Measurements from ENCODE around the gene THOC1.
"Not testable (repeated sequence)": the region's sequence is repeated elsewhere in the genome, so short reads cannot be mapped to it uniquely, and the experiment has no call there.

Gene THOC1, protein sequence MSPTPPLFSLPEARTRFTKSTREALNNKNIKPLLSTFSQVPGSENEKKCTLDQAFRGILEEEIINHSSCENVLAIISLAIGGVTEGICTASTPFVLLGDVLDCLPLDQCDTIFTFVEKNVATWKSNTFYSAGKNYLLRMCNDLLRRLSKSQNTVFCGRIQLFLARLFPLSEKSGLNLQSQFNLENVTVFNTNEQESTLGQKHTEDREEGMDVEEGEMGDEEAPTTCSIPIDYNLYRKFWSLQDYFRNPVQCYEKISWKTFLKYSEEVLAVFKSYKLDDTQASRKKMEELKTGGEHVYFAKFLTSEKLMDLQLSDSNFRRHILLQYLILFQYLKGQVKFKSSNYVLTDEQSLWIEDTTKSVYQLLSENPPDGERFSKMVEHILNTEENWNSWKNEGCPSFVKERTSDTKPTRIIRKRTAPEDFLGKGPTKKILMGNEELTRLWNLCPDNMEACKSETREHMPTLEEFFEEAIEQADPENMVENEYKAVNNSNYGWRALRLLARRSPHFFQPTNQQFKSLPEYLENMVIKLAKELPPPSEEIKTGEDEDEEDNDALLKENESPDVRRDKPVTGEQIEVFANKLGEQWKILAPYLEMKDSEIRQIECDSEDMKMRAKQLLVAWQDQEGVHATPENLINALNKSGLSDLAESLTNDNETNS

DNA sequence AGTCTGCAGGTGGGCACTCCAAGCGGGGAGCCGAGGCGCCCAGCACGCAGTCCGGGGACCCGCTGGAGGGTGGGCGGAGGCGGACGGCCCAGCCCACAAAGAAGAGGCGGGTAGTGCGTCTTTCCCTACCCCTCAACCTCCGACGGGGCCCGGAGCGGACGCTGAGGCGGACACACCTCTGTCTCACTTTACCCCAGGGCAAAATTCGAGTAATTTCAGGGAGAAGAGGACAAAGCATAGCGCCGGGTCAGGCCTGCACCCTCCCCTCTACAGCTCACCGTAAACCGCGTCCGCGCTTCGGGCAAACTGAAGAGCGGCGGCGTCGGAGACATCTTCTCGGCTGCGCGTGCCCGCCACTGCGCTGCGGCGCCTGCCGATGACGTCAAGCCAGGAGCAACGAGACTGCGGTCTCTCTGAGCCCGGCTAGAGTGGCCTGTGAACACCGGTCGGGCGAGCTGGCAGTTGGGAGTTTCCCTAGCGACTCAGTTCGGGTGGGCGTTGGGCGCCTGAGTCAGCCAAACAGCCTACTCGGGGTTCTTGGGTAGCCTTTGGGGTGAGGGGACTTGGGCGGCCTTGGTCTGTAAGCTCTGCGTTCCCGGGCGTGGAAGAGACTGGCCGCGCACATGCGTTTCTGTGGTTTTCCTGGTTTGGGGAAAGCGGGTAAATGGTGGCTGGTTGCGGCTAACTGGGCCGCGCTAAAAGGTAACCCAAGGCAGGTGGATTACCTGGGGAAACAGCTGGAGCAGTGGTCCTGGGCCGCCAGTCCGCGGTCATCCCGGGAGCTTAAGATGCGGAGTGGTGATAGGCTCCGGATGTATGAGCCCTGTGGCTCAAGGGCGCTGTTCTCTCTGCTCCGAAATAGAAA is at the start of gene THOC1:
TSS of gene THOC1 (minus strand) at position 360 of the 865 bp plus-strand sequence. CDS start at position 332, 28 bp downstream.
- H3K9me3 Mint-ChIP-seq: no peaks in the 10 kb centered on the region
- no peaks in the 10 kb centered on the region for H3K27me3 Mint-ChIP-seq (ENCODE audit: low read depth)
- H3K4me3 Mint-ChIP-seq: peak within 1 kb of the TSS; percentile 95
- peaks cover 23% of the 10 kb centered on the region for H3K4me1 Mint-ChIP-seq (ENCODE audit: low read depth)
- H3K36me3 Mint-ChIP-seq (ENCODE audit: low read depth): peaks cover 15% of the 10 kb centered on the region
- peak within 1 kb of the TSS; percentile 99 for H3K27ac Mint-ChIP-seq

DNA sequence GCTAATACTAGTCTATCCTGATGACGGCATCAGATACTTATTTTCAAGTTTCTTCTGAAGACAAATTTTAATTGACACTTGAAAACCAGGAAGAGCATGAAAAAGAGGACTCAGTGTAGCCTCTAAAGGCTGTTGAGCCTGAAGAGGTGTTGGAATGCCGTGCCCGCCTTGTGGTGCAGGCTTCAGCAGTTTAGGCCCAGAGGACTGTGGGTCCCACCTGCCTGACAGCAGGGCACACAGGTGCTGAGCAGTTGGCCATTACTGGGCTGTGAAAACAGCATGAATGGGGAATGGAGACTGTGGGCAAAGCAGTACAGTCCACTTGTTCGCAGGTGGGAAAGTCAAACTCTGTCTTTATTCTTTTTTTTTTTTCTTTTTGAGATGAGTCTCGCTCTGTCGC is 49.8 kb upstream of the THOC1 start:
- Mint-ChIP-seq H3K4me1 (ENCODE audit: low read depth) (peaks cover 7% of the 10 kb centered on the region), H3K9me3 (no peaks in the 10 kb centered on the region), H3K36me3 (ENCODE audit: low read depth) (no peaks in the 10 kb centered on the region), H3K4me3 (no peak overlapping the region), H3K27me3 (ENCODE audit: low read depth) (peaks cover 4% of the 10 kb centered on the region), H3K27ac (no peak overlapping the region)

DNA sequence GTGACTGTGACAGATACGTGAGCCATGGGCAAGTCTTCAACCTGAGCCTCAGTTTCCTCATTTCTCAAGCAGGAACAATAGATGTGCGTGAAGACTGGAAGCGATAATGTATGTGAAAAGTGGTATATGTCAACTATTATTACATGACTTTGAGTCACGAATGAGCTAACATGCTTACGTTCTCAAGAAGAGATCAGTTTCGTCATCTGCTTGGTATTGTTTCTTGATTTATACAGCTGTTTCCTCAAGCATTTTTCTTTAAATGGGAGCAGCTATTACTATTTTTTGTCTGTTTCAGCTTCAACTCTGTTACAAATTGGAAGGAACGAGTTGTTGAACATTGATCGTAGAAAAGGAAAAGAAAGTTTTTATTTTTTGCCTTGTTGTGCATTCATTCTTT is 48.5 kb upstream of the THOC1 start:
- Mint-ChIP-seq H3K9me3 (no peaks in the 10 kb centered on the region), H3K27ac (no peak overlapping the region), H3K27me3 (ENCODE audit: low read depth) (peaks cover 4% of the 10 kb centered on the region), H3K4me3 (no peak overlapping the region), H3K36me3 (ENCODE audit: low read depth) (no peaks in the 10 kb centered on the region), H3K4me1 (ENCODE audit: low read depth) (no peaks in the 10 kb centered on the region)

DNA sequence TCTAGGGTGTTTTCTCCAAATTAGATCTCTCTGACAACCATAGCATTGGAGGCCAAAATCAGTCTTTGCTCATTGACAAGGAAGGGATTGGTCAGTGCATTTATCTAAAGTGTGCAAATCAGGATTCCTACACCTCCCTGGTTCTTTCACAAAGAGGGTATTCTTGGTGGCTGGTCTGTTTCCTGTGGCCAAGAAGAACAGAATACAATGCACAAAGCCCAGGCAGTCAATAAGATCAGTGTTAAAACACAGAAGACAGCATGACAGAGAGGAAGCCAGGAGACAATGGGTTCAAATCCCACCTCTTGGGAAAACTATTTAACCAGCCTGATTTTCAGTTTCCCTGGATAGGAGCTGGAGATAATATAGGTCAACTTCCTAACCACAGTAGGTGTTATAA is 46.1 kb upstream of the THOC1 start:
- Mint-ChIP-seq H3K36me3 (ENCODE audit: low read depth) (no peaks in the 10 kb centered on the region), H3K4me1 (ENCODE audit: low read depth) (no peaks in the 10 kb centered on the region), H3K9me3 (no peaks in the 10 kb centered on the region), H3K27me3 (ENCODE audit: low read depth) (no peaks in the 10 kb centered on the region), H3K27ac (no peak overlapping the region), H3K4me3 (no peak overlapping the region)

DNA sequence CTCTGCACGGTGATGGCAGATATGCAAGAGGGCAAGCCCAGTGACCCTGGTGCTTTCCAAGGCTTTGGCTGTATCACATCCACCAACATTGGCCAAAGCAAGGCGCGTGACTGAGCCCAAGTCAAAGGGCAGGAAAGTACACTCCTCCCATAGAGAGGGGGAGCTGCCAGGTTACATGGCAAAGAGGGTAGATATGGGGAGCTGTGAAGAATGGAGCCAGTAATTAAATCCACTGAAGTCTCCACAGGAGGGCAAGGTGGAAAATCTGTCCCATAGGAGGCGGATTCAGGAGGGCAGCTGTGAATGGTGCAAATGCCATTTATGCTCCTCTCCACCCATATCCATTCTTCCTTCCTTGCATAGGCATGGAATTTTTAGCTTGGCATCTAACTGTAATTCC is 44.6 kb upstream of the THOC1 start:
- H3K9me3 Mint-ChIP-seq: no peaks in the 10 kb centered on the region
- no peaks in the 10 kb centered on the region for H3K4me1 Mint-ChIP-seq (ENCODE audit: low read depth)

DNA sequence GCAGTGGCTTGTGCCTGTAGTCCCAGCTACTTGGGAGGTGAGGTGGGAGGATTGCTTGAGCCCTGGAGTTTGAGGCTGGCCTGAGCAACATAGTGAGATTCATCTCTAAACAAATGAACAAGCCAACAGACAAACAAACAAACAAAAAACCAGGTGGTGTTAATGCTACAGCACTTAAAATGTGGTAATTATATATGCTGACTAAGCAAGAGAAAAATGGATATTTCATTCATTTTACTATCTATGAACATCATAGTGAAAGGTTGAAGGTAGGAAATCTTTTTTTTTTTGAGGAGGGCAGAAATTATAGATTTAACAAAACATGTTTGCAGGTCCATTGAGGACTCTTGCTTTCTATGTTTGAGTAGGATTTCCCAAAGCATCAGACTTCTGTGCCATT is 42.2 kb upstream of the THOC1 start:
- no peaks in the 10 kb centered on the region for H3K9me3 Mint-ChIP-seq
- H3K4me3 Mint-ChIP-seq: no peak overlapping the region
- no peaks in the 10 kb centered on the region for H3K36me3 Mint-ChIP-seq (ENCODE audit: low read depth)
- peaks cover 4% of the 10 kb centered on the region for H3K27me3 Mint-ChIP-seq (ENCODE audit: low read depth)
- H3K27ac Mint-ChIP-seq: no peak overlapping the region
- H3K4me1 Mint-ChIP-seq (ENCODE audit: low read depth): no peaks in the 10 kb centered on the region

More for the DNA sequence above, 44.6 kb upstream of the THOC1 start:
- no peak overlapping the region for H3K27ac Mint-ChIP-seq
- no peak overlapping the region for H3K4me3 Mint-ChIP-seq
- H3K36me3 Mint-ChIP-seq (ENCODE audit: low read depth): no peaks in the 10 kb centered on the region
- no peaks in the 10 kb centered on the region for H3K27me3 Mint-ChIP-seq (ENCODE audit: low read depth)

DNA sequence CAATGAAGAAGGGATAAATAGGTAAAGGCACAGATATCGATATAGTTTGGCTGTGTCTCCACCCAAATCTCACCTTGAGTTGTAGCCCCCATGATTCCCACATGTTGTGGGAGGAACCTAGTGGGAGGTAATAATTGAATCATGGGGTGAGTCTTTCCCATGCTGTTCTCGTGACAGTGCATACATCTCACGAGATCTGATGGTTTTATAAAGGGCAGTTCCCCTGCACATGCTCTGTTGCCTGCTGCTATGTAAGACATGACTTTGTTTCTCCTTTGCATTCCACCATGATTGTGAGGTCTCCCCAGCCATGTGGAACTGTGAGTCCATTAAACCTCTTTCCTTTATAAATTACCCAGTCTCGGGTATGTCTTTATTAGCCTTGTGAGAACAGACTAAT is 40.2 kb upstream of the THOC1 start:
- not testable (repeated sequence) for H3K9me3 Mint-ChIP-seq; H3K27me3 Mint-ChIP-seq (ENCODE audit: low read depth); H3K27ac Mint-ChIP-seq; H3K4me1 Mint-ChIP-seq (ENCODE audit: low read depth); H3K4me3 Mint-ChIP-seq; H3K36me3 Mint-ChIP-seq (ENCODE audit: low read depth)

DNA sequence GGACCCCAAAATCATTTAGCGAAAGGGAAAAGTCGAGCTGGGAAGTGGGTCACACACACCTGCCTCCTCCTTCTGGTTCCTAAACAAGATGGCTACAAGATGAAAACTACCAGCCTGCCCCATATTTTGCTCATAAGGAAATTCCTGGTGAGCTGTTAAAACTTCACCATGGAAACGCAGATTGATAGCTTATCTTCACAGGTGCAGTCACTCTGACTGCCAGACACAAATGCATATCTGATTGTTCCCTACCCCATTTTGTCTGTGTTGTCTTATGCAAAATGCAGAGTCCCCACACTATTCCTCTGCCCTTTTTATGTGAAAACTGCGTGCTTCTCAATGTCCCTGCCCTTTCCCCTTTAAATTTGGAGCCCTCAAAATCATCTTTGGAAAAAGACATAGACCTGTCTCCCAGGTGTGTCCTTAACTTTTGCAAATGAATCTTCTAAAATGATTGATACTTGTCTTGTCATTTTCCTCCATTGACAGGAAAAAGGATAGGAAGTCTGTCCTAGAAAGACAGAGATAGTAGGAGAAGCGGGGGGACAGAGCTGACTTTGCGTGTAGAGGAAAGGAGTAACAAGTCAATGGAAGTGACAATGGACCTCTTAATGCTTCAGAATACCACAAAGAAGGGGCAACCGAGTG is 38.9 kb upstream of the THOC1 start:
- H3K27ac Mint-ChIP-seq: no peak overlapping the region
- no peaks in the 10 kb centered on the region for H3K9me3 Mint-ChIP-seq
- H3K36me3 Mint-ChIP-seq (ENCODE audit: low read depth): no peaks in the 10 kb centered on the region
- H3K27me3 Mint-ChIP-seq (ENCODE audit: low read depth): peaks cover 4% of the 10 kb centered on the region
- H3K4me1 Mint-ChIP-seq (ENCODE audit: low read depth): no peaks in the 10 kb centered on the region
- H3K4me3 Mint-ChIP-seq: no peak overlapping the region

DNA sequence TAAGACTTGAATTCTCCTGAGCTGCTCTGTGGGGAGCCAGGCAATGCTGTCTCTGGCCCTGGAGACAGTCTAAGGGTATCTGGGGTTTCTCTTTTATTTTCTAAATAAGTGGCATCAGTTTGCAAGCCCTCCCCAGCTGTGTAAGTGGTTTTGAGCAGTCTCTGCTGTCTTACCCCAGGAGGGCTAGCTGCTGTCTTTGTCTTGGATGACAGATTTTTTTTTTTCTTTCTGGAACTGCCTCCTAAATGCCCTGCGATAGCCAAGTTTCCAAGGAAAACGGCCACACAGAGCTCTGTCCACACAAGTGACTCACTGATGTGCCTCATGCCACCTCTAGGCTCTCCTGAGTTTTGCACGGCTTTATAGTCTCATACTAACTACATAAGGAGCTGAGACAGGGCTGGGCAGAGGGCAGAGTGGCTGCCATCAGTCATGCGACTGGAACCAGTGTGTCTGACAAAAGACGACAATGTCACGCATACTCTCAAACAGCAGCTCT is 37.2 kb upstream of the THOC1 start:
- H3K4me1 Mint-ChIP-seq (ENCODE audit: low read depth): no peaks in the 10 kb centered on the region
- peaks cover 11% of the 10 kb centered on the region for H3K27me3 Mint-ChIP-seq (ENCODE audit: low read depth)
- H3K36me3 Mint-ChIP-seq (ENCODE audit: low read depth): no peaks in the 10 kb centered on the region
- no peak overlapping the region for H3K4me3 Mint-ChIP-seq
- no peak overlapping the region for H3K27ac Mint-ChIP-seq
- H3K9me3 Mint-ChIP-seq: no peaks in the 10 kb centered on the region

DNA sequence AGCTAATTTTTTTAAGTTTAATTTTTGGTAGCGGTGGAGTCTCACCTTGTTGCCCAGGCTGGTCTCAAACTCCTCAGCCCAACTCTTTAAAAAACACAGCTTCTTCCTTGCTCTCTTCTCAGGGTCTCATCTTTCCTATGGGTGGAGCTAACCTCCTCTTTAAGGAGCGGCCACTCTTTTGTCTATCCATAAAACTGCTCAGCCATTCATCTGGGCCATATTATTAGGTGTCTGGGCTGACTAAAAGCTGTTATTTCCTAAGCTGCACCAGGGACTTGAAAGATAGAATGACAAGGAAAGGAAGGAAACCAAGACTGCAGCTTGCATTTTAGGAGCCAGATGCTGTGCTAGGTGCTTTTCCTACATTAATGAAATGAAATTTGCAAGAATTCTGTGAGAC is 35.8 kb upstream of the THOC1 start:
- H3K4me1 Mint-ChIP-seq (ENCODE audit: low read depth): no peaks in the 10 kb centered on the region
- H3K9me3 Mint-ChIP-seq: no peaks in the 10 kb centered on the region
- peaks cover 11% of the 10 kb centered on the region for H3K27me3 Mint-ChIP-seq (ENCODE audit: low read depth)
- H3K27ac Mint-ChIP-seq: no peak overlapping the region
- no peak overlapping the region for H3K4me3 Mint-ChIP-seq
- no peaks in the 10 kb centered on the region for H3K36me3 Mint-ChIP-seq (ENCODE audit: low read depth)

DNA sequence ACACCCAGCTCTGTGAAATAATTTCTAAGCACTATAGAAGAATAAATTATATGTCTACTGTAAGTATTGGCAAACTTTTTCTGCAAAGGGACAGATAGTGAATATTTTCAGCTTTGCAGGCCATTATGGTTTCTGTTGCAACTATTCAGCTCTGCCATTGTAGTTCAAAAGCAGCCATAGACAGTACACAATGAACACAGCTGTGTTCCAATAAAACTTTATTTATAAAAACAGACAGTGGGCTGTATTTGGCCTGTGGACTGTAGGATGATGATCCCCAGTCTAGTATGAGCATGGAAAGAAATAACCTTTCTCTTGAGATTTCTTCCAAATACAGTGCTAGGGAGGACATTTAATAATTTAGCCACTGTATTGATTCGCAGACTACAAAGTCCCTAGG is 35.2 kb upstream of the THOC1 start:
- no peak overlapping the region for H3K27ac Mint-ChIP-seq
- H3K9me3 Mint-ChIP-seq: no peaks in the 10 kb centered on the region
- H3K27me3 Mint-ChIP-seq (ENCODE audit: low read depth): peaks cover 11% of the 10 kb centered on the region

DNA sequence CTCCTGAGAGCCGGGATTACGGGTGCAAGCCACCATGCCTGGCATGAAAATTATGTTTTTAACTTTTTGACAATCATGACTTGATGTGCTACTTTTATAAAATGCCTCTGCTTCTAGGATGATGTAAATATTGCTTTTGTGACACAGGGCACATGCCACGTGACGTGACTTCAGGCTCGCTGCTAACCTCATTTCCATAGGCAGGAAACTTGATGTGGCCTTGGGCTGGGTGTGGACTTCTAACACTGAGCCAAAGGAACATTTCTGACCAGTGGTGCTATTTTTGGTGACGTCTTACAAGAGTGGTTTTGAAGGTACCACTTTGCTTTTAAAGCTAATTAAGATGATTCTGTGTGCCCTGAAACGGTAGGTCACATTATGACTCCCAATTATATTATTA is 34.2 kb upstream of the THOC1 start:
- H3K27me3 Mint-ChIP-seq (ENCODE audit: low read depth): peaks cover 11% of the 10 kb centered on the region
- no peak overlapping the region for H3K27ac Mint-ChIP-seq
- no peaks in the 10 kb centered on the region for H3K4me1 Mint-ChIP-seq (ENCODE audit: low read depth)
- no peaks in the 10 kb centered on the region for H3K9me3 Mint-ChIP-seq
- no peaks in the 10 kb centered on the region for H3K36me3 Mint-ChIP-seq (ENCODE audit: low read depth)
- no peak overlapping the region for H3K4me3 Mint-ChIP-seq

More for the DNA sequence above, 35.2 kb upstream of the THOC1 start:
- Mint-ChIP-seq H3K36me3 (ENCODE audit: low read depth) (no peaks in the 10 kb centered on the region), H3K4me1 (ENCODE audit: low read depth) (no peaks in the 10 kb centered on the region), H3K4me3 (no peak overlapping the region)

DNA sequence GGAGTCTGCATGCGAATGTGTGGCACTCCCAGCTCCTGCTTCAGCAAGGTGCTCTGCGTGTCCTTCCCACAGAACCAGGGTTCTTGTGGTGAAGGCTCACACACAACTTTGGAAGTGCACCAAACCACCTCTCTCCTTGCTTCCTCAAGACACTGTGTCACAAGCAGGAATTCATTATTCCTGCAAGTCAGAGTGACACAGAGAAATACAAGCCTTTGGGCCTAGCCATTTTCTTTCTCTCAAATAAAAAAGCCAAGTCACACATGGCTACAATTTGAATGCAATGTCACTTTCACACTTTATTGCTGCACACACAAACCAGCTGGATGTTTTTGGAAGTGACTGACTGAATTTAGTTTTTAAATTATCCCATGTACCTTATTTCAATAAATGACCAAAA is 30.1 kb upstream of the THOC1 start:
- Mint-ChIP-seq H3K4me1 (ENCODE audit: low read depth) (no peaks in the 10 kb centered on the region), H3K27ac (no peak overlapping the region), H3K4me3 (no peak overlapping the region), H3K36me3 (ENCODE audit: low read depth) (no peaks in the 10 kb centered on the region), H3K9me3 (no peaks in the 10 kb centered on the region), H3K27me3 (ENCODE audit: low read depth) (peaks cover 23% of the 10 kb centered on the region)
